Measurements from ENCODE around the gene SNRK. TPM values are rescaled to one million over a fixed set of nuclear protein-coding genes. Genes with fewer than 3 reads are reported as not detected.
A peak's percentile ranks its signal among the peaks of the same experiment; 100 is the strongest.

The SNRK gene
- total RNA-seq, 1 experiment from 2014 or later = 25.4 TPM

- Histone ChIP-seq H3K36me3 (ENCODE audit: control insufficient read depth, insufficient read depth, low read length) (no peaks in the 10 kb centered on the region), H3K4me1 (no peaks in the 10 kb centered on the region), H3K4me3 (ENCODE audit: low read depth, low read length) (no peak overlapping the region), H3K27me3 (replicated peaks; ENCODE audit: control insufficient read depth, insufficient read depth, low read length) (no peaks in the 10 kb centered on the region), H3K9me3 (no peaks in the 10 kb centered on the region)
- POLR2A ChIA-PET = interaction anchor here (0.6 kb wide), 1 partner anchor 9 kb away, joined by 3 read pairs; no protein-coding TSS in a partner anchor
- Mint-ChIP-seq H3K27ac (ENCODE audit: unreplicated experiment) (no peak overlapping the region), H3K36me3 (ENCODE audit: insufficient read depth, unreplicated experiment) (no peaks in the 10 kb centered on the region), H3K9me3 (ENCODE audit: unreplicated experiment) (peaks cover 16% of the 10 kb centered on the region), H3K4me1 (ENCODE audit: low read depth, unreplicated experiment) (no peaks in the 10 kb centered on the region), H3K27me3 (ENCODE audit: insufficient read depth, unreplicated experiment) (no peaks in the 10 kb centered on the region), H3K4me3 (ENCODE audit: unreplicated experiment) (no peak overlapping the region)
- peak; percentile 55 to 61 for DNase-seq
- intact Hi-C loops (cut with micrococcal nuclease; ENCODE audit: unreplicated experiment) = loop anchor here (1.0 to 5.0 kb wide), 2 partner anchors 156 to 216 kb away; no protein-coding TSS in a partner anchor
- CTCF ChIA-PET = interaction anchor here (0.6 to 1.0 kb wide), 4 partner anchors 154 to 416 kb away, joined by 3 to 8 read pairs (median 5); no protein-coding TSS in a partner anchor
- BruUV-seq (replicated peaks) = no TSS peak
- peak; percentile 66 to 82 for TF ChIP-seq CTCF (IDR thresholded peaks at IDR 0.05; ENCODE audit: insufficient read depth in 1 of 2, low read depth in 1 of 2, low read length in 1 of 2, severe bottlenecking in 1 of 2, unreplicated experiment in 1 of 2)
Measured at GRCh38 chr3:43378066-43378935, 92.0 kb downstream of the SNRK start.

GRCh38 chr3:43379343-43379742 is 93.0 kb downstream of the SNRK start:
- peaks cover 16% of the 10 kb centered on the region for H3K9me3 Mint-ChIP-seq (ENCODE audit: unreplicated experiment)
- TF ChIP-seq CTCF (IDR thresholded peaks at IDR 0.05; ENCODE audit: insufficient read depth in 1 of 2, low read depth in 1 of 2, low read length in 1 of 2, severe bottlenecking in 1 of 2, unreplicated experiment in 1 of 2) = no peak
- ChIA-PET CTCF (interaction anchor here (0.6 to 1.2 kb wide), 2 partner anchors 163 to 217 kb away, joined by 3 read pairs; no protein-coding TSS in a partner anchor), POLR2A (no interaction called here)
- H3K4me1 Mint-ChIP-seq (ENCODE audit: low read depth, unreplicated experiment) = no peaks in the 10 kb centered on the region
- BruUV-seq (replicated peaks) = no TSS peak
- no peak overlapping the region for H3K4me3 ChIP-seq (ENCODE audit: low read depth, low read length)
- no peaks in the 10 kb centered on the region for H3K27me3 ChIP-seq (replicated peaks; ENCODE audit: control insufficient read depth, insufficient read depth, low read length)
- no peaks in the 10 kb centered on the region for H3K4me1 ChIP-seq
- H3K27me3 Mint-ChIP-seq (ENCODE audit: insufficient read depth, unreplicated experiment) = no peaks in the 10 kb centered on the region
- no peak overlapping the region for H3K4me3 Mint-ChIP-seq (ENCODE audit: unreplicated experiment)
- intact Hi-C loops (cut with micrococcal nuclease; ENCODE audit: unreplicated experiment) = loop anchor here (5.0 kb wide), 1 partner anchor 157 kb away; no protein-coding TSS in a partner anchor
- H3K9me3 ChIP-seq = no peaks in the 10 kb centered on the region
- no peak overlapping the region for H3K27ac Mint-ChIP-seq (ENCODE audit: unreplicated experiment)
- no peaks in the 10 kb centered on the region for H3K36me3 Mint-ChIP-seq (ENCODE audit: insufficient read depth, unreplicated experiment)
- no peak for DNase-seq
- no peaks in the 10 kb centered on the region for H3K36me3 ChIP-seq (ENCODE audit: control insufficient read depth, insufficient read depth, low read length)

DNA sequence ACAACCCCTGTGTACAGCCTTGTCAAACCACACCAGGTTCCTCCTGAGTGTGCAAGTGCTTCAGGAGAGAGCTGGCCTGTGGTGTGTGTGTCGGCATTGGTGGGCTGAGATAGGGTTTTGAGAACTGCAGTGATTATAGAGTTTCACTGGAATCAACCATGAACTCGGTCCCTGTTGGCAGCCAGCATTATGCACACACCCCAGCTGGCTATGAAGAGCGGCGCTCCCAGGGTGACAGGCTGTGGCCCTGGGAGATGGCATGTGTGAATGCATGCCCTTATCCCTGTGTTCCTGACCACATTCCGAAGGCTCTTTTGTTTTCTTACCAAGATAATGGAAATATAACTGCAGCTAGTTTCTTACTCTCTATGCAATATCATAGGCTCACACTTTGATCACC is 101.8 kb downstream of the SNRK start:
- H3K4me1 Mint-ChIP-seq (ENCODE audit: low read depth, unreplicated experiment) = no peaks in the 10 kb centered on the region
- H3K36me3 Mint-ChIP-seq (ENCODE audit: insufficient read depth, unreplicated experiment) = no peaks in the 10 kb centered on the region
- Histone ChIP-seq H3K36me3 (ENCODE audit: control insufficient read depth, insufficient read depth, low read length) (no peaks in the 10 kb centered on the region), H3K4me1 (no peaks in the 10 kb centered on the region), H3K9me3 (no peaks in the 10 kb centered on the region), H3K27me3 (replicated peaks; ENCODE audit: control insufficient read depth, insufficient read depth, low read length) (no peaks in the 10 kb centered on the region), H3K4me3 (ENCODE audit: low read depth, low read length) (no peak overlapping the region)
- intact Hi-C loops (cut with micrococcal nuclease; ENCODE audit: unreplicated experiment) = no loop called here
- CTCF ChIA-PET = no interaction called here
- no peak overlapping the region for H3K27ac Mint-ChIP-seq (ENCODE audit: unreplicated experiment)
- no peaks in the 10 kb centered on the region for H3K9me3 Mint-ChIP-seq (ENCODE audit: unreplicated experiment)
- no peaks in the 10 kb centered on the region for H3K27me3 Mint-ChIP-seq (ENCODE audit: insufficient read depth, unreplicated experiment)
- no peak for TF ChIP-seq CTCF (IDR thresholded peaks at IDR 0.05; ENCODE audit: insufficient read depth in 1 of 2, low read depth in 1 of 2, low read length in 1 of 2, severe bottlenecking in 1 of 2, unreplicated experiment in 1 of 2)
- no peak overlapping the region for H3K4me3 Mint-ChIP-seq (ENCODE audit: unreplicated experiment)
- POLR2A ChIA-PET = no interaction called here
- BruUV-seq (replicated peaks) = no TSS peak
- no peak for DNase-seq

All from Caco-2 (cell line).